ENCODE results near the gene NR3C1. TPM values are rescaled to one million over a fixed set of nuclear protein-coding genes. Genes with fewer than 3 reads are reported as not detected.

NR3C1 gene
- total and polyA plus RNA-seq, 2 of the 4 experiments (the other 2 are of a cell fraction): 13.7 to 77.4 TPM

DNA sequence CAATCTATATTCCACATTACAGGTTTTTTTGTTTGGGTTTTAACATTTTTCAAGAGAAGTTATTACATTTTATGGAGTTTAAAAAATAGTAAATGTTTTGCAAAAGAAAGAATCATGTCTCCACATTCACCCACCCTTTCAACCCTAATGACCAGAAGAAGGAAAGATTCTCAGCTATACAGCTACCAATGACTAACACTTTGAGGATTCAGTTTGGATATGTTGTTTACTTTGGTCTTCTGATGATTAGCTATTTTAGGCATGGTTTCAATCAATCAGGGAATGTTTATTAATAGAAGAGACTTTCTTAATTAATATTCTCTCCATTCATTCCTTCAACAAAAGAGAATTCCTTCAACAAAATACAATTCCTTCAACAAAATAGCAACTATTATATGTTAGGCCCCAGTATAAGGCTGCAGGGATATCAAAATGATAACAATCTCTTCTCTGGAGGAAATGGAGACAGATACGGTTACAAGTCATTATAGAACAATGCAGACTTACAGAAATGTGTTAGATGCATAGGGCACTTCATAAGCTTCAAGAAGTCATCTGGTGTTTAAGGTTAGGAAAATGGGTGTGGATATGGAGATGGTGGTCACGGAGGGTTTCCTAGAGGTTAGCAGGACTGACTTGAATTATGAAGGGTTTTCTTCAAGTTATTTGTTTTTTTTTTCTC lies 9.3 kb upstream of the NR3C1 start:
- no peaks in the 10 kb centered on the region for H4K20me1 ChIP-seq (ENCODE audit: insufficient read depth, low read length)
- DNase-seq (peak; percentile 30), ATAC-seq (ENCODE audit: low read depth) (peak; percentile 48; the same call in 1 of the 2 replicates)
- H3K4me1 ChIP-seq (ENCODE audit: control insufficient read depth, insufficient read depth, low read length): peaks cover 9% of the 10 kb centered on the region
- H3K9ac ChIP-seq (ENCODE audit: low read depth, low read length): no peak overlapping the region
- no peak overlapping the region for H2AFZ ChIP-seq (replicated peaks; ENCODE audit: low read length, poor library complexity)
- H4K5ac ChIP-seq (ENCODE audit: low read depth, low read length): no peak overlapping the region
- BruUV-seq (replicated peaks): no TSS peak
- H2BK20ac ChIP-seq (ENCODE audit: low read depth, low read length): peak overlapping the region; percentile 20; the same call in 1 of the 2 replicates
- no peak overlapping the region for H2AK5ac ChIP-seq (ENCODE audit: low read depth, low read length)
- in situ Hi-C loops (cut with MboI; ENCODE audit: low sequenced_read_pairs) (no loop called here), dilution Hi-C loops (cut with HindIII; ENCODE audit: low sequenced_read_pairs, unreplicated experiment) (no loop called here), intact Hi-C loops (cut with micrococcal nuclease) (no loop called here)
- no peak overlapping the region for H4K8ac ChIP-seq (ENCODE audit: low read depth in 2 of 2, low read length in 2 of 2)
- TF ChIP-seq POLR2A (IDR thresholded peaks at IDR 0.05; ENCODE audit: low read depth, low read length): no peak
- TF ChIP-seq CEBPB (IDR thresholded peaks at IDR 0.05; ENCODE audit: low read depth, low read length): no peak
- no peak for TF ChIP-seq RAD21 (IDR thresholded peaks at IDR 0.05; ENCODE audit: low read length)
- TF ChIP-seq CTCF (conservative IDR thresholded peaks at IDR 0.05; ENCODE audit: low read depth, low read length): no peak
- no peak for TF ChIP-seq NFE2L2 (IDR thresholded peaks at IDR 0.05; ENCODE audit: low read depth, low read length)
- no peak for TF ChIP-seq FOS (IDR thresholded peaks at IDR 0.05; ENCODE audit: low read depth, low read length)
- TF ChIP-seq MAZ (IDR thresholded peaks at IDR 0.05; ENCODE audit: borderline replicate concordance, low read depth, low read length): no peak
- TF ChIP-seq MXI1 (IDR thresholded peaks at IDR 0.05; ENCODE audit: borderline replicate concordance, low read depth, low read length): no peak
- no peak for TF ChIP-seq RFX5 (IDR thresholded peaks at IDR 0.05; ENCODE audit: low read depth, low read length)
- no peak for TF ChIP-seq SMC3 (IDR thresholded peaks at IDR 0.05; ENCODE audit: low read depth, low read length)
- no peak for TF ChIP-seq USF2 (IDR thresholded peaks at IDR 0.05; ENCODE audit: low read depth, low read length)
- TF ChIP-seq, protein P1, sequence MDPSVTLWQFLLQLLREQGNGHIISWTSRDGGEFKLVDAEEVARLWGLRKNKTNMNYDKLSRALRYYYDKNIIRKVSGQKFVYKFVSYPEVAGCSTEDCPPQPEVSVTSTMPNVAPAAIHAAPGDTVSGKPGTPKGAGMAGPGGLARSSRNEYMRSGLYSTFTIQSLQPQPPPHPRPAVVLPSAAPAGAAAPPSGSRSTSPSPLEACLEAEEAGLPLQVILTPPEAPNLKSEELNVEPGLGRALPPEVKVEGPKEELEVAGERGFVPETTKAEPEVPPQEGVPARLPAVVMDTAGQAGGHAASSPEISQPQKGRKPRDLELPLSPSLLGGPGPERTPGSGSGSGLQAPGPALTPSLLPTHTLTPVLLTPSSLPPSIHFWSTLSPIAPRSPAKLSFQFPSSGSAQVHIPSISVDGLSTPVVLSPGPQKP (IDR thresholded peaks at IDR 0.05; ENCODE audit: borderline replicate concordance, low read depth, low read length): no peak
- TF ChIP-seq MAFK (IDR thresholded peaks at IDR 0.05; ENCODE audit: low read depth, low read length): no peak
- TF ChIP-seq RCOR1 (IDR thresholded peaks at IDR 0.05; ENCODE audit: insufficient replicate concordance, low read length): no peak
- H3K14ac ChIP-seq (replicated peaks; ENCODE audit: low read depth, low read length): no peak overlapping the region
- H3K18ac ChIP-seq (ENCODE audit: low read depth, low read length): peak overlapping the region; percentile 70; the same call in 1 of the 2 replicates
- WGBS, 2 experiments (ENCODE audit: extremely low coverage in 2 of 2, insufficient read length in 1 of 2): no CpG with 5 or more reads among the region's 2 CpGs
- no peaks in the 10 kb centered on the region for H3K9me1 ChIP-seq (ENCODE audit: insufficient read depth, low read length)
- CTCF ChIA-PET: no interaction called here
- H2BK5ac ChIP-seq (ENCODE audit: low read depth, low read length, poor library complexity, severe bottlenecking): no peak overlapping the region
- no peak overlapping the region for H4K91ac ChIP-seq (ENCODE audit: insufficient read depth, low read depth, low read length)
- no peaks in the 10 kb centered on the region for H3K27me3 ChIP-seq (ENCODE audit: control insufficient read depth, insufficient read depth, low read length)
- no peak overlapping the region; the same call in 2 of the 3 replicates for H2BK15ac ChIP-seq (ENCODE audit: low read depth, low read length)
- no peak overlapping the region for H3K27ac ChIP-seq (ENCODE audit: insufficient read depth, low read length)
- H3K36me3 ChIP-seq (ENCODE audit: control insufficient read depth, insufficient read depth, low read length): no peaks in the 10 kb centered on the region
- H3K9me3 ChIP-seq (ENCODE audit: control insufficient read depth, insufficient read depth, low read length): no peaks in the 10 kb centered on the region
- H3K79me1 ChIP-seq (ENCODE audit: low read depth in 1 of 2, low read length in 2 of 2): no peaks in the 10 kb centered on the region
- no peak overlapping the region for H2BK120ac ChIP-seq (ENCODE audit: low read depth, low read length)
- H3K4ac ChIP-seq (ENCODE audit: low read depth, low read length): no peak overlapping the region
- H3K4me3 ChIP-seq (ENCODE audit: insufficient read depth, low read depth, low read length): no peak overlapping the region
- H3K4me2 ChIP-seq (ENCODE audit: low read depth, low read length): no peak overlapping the region
- no peak overlapping the region for H3K56ac ChIP-seq (ENCODE audit: extremely low read depth, insufficient read depth, low read length)
- POLR2A ChIA-PET (ENCODE audit: unreplicated experiment): interaction anchor here (0.6 kb wide), 1 partner anchor 300 kb away, joined by 3 read pairs; no protein-coding TSS in a partner anchor
- H2AK9ac ChIP-seq (replicated peaks; ENCODE audit: low read depth, low read length, poor library complexity): no peak overlapping the region
- no peak overlapping the region for H3K23ac ChIP-seq (ENCODE audit: low read depth, low read length)
